Vagina (tissue), 2 donors: Measurements from ENCODE around the gene GRK5.

ENCODE experiments used
- POLR2A ChIP-seq, 2 donors: fragments of 450-650 bp; IDR thresholded peaks; one replicate each; pipeline ENCODE4 v1.6.1; 2017; ENCODE audit warnings: antibody characterized with exemption in 2 of 2, mild to moderate bottlenecking in 2 of 2, moderate library complexity in 2 of 2
- POLR2AphosphoS5 ChIP-seq, 2 donors: sonication (generic); formaldehyde crosslinking; IDR thresholded peaks; one replicate each; pipeline ENCODE4 v1.9.0; 2017; ENCODE audit warnings: antibody characterized with exemption in 2 of 2, mild to moderate bottlenecking in 2 of 2, low read depth in 1 of 2; ENCODE audit not compliant: insufficient read depth in 1 of 2

GRCh38 chr10:119404719-119405519 is 197.5 kb downstream of the GRK5 start:
- no peak for TF ChIP-seq POLR2A (IDR thresholded peaks at IDR 0.05)
- no peak for TF ChIP-seq POLR2AphosphoS5 (IDR thresholded peaks at IDR 0.05; ENCODE audit: insufficient read depth in 1 of 2, low read depth in 1 of 2)
